ENCODE results near the gene BHLHE23.
"Not testable (repeated sequence)": the region's sequence is repeated elsewhere in the genome, so short reads cannot be mapped to it uniquely, and the experiment has no call there.

The BHLHE23 gene

GRCh38 chr20:63043348-63044203 lies 36.8 kb upstream of the BHLHE23 start:
- Histone ChIP-seq H3K36me3 (ENCODE audit: control insufficient read depth, insufficient read depth, low read length) (no peaks in the 10 kb centered on the region), H3K9me3 (ENCODE audit: control insufficient read depth, low read length) (no peaks in the 10 kb centered on the region), H3K4me3 (ENCODE audit: insufficient read depth, low read depth, low read length) (no peak overlapping the region), H3K4me1 (ENCODE audit: control insufficient read depth, insufficient read depth, low read length) (no peaks in the 10 kb centered on the region), H3K27me3 (ENCODE audit: control insufficient read depth, insufficient read depth, low read length, poor library complexity, severe bottlenecking) (no peaks in the 10 kb centered on the region), H3K27ac (ENCODE audit: insufficient read depth, low read depth, low read length, poor library complexity, severe bottlenecking) (no peak overlapping the region)
- WGBS, 2 experiments: 94 to 95% methylated on average over 64 of the region's 64 CpGs

DNA sequence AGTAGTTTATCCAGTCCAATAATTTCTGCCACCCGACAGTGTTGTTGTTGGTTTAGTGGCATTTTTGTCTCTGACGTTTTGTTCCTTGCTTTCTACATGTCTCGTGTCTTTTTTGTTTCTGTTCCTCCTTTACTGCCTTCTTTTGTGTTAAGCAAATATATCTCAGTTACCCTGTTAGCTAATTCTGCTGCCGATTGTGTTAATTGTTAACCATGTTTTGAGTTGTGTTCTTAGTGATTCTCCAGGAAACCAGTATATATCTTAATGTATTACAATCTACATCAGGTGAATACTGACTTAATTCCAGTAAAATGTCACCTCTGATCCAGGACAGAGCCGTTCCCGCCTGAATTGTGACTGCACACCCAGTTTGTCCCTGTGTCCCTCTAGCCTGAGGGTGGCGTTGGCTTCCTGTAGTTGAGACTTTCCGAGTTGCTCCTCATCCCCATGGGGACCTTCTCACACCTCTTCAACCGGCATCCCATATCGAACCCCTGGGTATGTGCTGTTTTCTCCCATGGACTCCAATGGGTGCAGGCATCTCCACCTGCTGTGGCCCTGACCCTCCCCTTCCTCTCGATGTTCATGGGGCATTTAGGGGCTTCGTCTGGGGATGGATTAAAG lies 35.8 kb upstream of the BHLHE23 start:
- no peak overlapping the region for H3K4me3 ChIP-seq (ENCODE audit: insufficient read depth, low read depth, low read length)
- H3K27ac ChIP-seq (ENCODE audit: insufficient read depth, low read depth, low read length, poor library complexity, severe bottlenecking): no peak overlapping the region
- WGBS, 2 experiments: 85 to 88% methylated on average over 12 of the region's 12 CpGs
- no peaks in the 10 kb centered on the region for H3K9me3 ChIP-seq (ENCODE audit: control insufficient read depth, low read length)
- no peaks in the 10 kb centered on the region for H3K36me3 ChIP-seq (ENCODE audit: control insufficient read depth, insufficient read depth, low read length)
- H3K27me3 ChIP-seq (ENCODE audit: control insufficient read depth, insufficient read depth, low read length, poor library complexity, severe bottlenecking): no peaks in the 10 kb centered on the region
- H3K4me1 ChIP-seq (ENCODE audit: control insufficient read depth, insufficient read depth, low read length): no peaks in the 10 kb centered on the region

- Histone ChIP-seq H3K9me3 (ENCODE audit: control insufficient read depth, low read length) (no peaks in the 10 kb centered on the region), H3K36me3 (ENCODE audit: control insufficient read depth, insufficient read depth, low read length) (no peaks in the 10 kb centered on the region), H3K4me1 (ENCODE audit: control insufficient read depth, insufficient read depth, low read length) (no peaks in the 10 kb centered on the region), H3K4me3 (ENCODE audit: insufficient read depth, low read depth, low read length) (no peak overlapping the region), H3K27ac (ENCODE audit: insufficient read depth, low read depth, low read length, poor library complexity, severe bottlenecking) (no peak overlapping the region), H3K27me3 (ENCODE audit: control insufficient read depth, insufficient read depth, low read length, poor library complexity, severe bottlenecking) (no peaks in the 10 kb centered on the region)
- 84 to 93% methylated on average over 5 to 7 of the region's 7 CpGs for WGBS, 2 experiments
Observed at GRCh38 chr20:63041776-63042175, 35.0 kb upstream of the BHLHE23 start.

DNA sequence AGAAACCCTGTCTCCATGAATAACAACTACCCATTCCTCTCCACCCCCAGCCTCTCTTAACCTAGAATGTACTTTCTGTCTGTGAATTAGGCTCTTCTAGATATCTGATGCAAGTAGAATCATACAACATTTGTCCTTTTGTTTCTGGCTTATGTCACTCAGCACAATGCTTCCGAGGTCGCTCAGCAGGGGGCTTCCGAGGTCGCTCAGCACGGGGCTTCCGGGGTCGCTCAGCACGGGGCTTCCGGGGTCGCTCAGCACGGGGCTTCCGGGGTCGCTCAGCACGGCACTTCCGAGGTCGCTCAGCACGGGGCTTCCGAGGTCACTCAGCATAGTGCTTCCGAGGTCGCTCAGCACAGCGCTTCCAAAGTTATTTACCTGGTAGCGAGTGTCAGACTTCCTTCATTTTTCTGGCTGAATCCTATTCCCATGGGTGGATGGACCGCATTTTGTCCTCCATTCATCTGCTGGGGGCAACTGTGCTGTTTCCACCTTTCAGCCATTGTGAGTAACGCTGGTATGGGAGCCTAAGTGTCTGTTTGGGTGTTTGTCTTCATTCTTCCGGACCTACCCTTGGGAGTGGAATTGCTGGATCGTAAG lies 31.0 kb upstream of the BHLHE23 start:
- WGBS, 2 experiments: 72 to 76% methylated on average over 26 of the region's 26 CpGs
- Histone ChIP-seq H3K27me3 (ENCODE audit: control insufficient read depth, insufficient read depth, low read length, poor library complexity, severe bottlenecking) (peaks cover 15% of the 10 kb centered on the region), H3K9me3 (ENCODE audit: control insufficient read depth, low read length) (no peaks in the 10 kb centered on the region), H3K4me3 (ENCODE audit: insufficient read depth, low read depth, low read length) (no peak overlapping the region), H3K36me3 (ENCODE audit: control insufficient read depth, insufficient read depth, low read length) (no peaks in the 10 kb centered on the region), H3K27ac (ENCODE audit: insufficient read depth, low read depth, low read length, poor library complexity, severe bottlenecking) (no peak overlapping the region), H3K4me1 (ENCODE audit: control insufficient read depth, insufficient read depth, low read length) (peaks cover 16% of the 10 kb centered on the region)

GRCh38 chr20:63036291-63036690 lies 29.5 kb upstream of the BHLHE23 start:
- Histone ChIP-seq H3K36me3 (ENCODE audit: control insufficient read depth, insufficient read depth, low read length) (no peaks in the 10 kb centered on the region), H3K27ac (ENCODE audit: insufficient read depth, low read depth, low read length, poor library complexity, severe bottlenecking) (no peak overlapping the region), H3K4me1 (ENCODE audit: control insufficient read depth, insufficient read depth, low read length) (peaks cover 20% of the 10 kb centered on the region), H3K27me3 (ENCODE audit: control insufficient read depth, insufficient read depth, low read length, poor library complexity, severe bottlenecking) (peaks cover 26% of the 10 kb centered on the region), H3K4me3 (ENCODE audit: insufficient read depth, low read depth, low read length) (no peak overlapping the region), H3K9me3 (ENCODE audit: control insufficient read depth, low read length) (no peaks in the 10 kb centered on the region)
- WGBS, 2 experiments: 69 to 70% methylated on average over 19 of the region's 19 CpGs

GRCh38 chr20:63035603-63036185 lies 28.9 kb upstream of the BHLHE23 start:
- Histone ChIP-seq H3K27me3 (ENCODE audit: control insufficient read depth, insufficient read depth, low read length, poor library complexity, severe bottlenecking) (peaks cover 27% of the 10 kb centered on the region), H3K4me1 (ENCODE audit: control insufficient read depth, insufficient read depth, low read length) (peaks cover 20% of the 10 kb centered on the region), H3K9me3 (ENCODE audit: control insufficient read depth, low read length) (no peaks in the 10 kb centered on the region), H3K27ac (ENCODE audit: insufficient read depth, low read depth, low read length, poor library complexity, severe bottlenecking) (no peak overlapping the region), H3K4me3 (ENCODE audit: insufficient read depth, low read depth, low read length) (no peak overlapping the region), H3K36me3 (ENCODE audit: control insufficient read depth, insufficient read depth, low read length) (no peaks in the 10 kb centered on the region)
- WGBS, 2 experiments: 94 to 95% methylated on average over 23 of the region's 23 CpGs

GRCh38 chr20:63034710-63035602 lies 28.2 kb upstream of the BHLHE23 start:
- H3K27me3 ChIP-seq (ENCODE audit: control insufficient read depth, insufficient read depth, low read length, poor library complexity, severe bottlenecking): peaks cover 34% of the 10 kb centered on the region
- 85% methylated on average over 44 of the region's 44 CpGs for WGBS, 2 experiments
- not testable (repeated sequence) for H3K9me3 ChIP-seq (ENCODE audit: control insufficient read depth, low read length)

DNA sequence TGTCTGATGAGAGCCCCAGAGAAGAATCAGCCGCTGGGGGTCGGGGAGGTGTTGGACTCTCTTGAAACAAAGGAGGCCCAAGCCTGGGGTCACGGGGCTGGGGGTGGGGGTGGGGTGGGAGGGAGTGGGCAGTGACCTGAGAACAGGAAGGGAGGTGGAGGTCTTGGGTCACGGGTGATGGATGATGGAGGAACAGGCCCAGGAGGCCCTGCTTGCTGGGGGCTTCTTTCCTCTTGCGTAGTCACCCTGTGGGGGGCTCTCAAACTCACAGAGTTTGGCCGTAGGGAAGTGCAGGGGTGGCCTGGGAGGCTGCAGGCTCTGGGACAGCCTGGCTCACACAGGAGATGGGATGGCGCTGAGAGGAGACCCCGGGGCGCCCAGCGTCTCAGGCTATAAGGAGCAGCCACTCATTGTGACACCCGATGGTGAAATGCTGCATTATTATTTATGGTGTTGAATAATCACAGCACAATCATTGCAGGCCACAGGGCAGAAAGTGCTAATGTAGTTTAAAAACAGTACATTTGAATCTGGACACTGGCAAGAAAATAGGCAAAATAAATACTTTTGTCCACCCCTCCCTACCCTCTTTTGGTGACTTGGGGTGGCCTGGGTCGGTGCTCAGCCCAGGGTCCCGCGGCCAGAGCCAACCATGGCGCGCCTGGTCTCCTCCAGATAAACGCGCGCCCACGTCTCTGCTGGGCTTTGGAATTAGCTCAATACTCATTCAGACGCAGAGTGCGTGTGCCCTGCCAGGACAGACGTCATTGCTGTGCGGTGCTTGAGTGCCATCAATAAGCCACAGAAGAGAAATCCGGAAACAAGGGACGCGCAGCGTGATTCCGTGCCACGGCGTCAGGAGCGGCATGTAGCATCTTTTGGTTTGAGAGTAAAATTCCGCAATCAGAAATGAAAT lies 27.3 kb upstream of the BHLHE23 start:
- H3K27ac ChIP-seq (ENCODE audit: insufficient read depth, low read depth, low read length, poor library complexity, severe bottlenecking): no peak overlapping the region
- peaks cover 20% of the 10 kb centered on the region for H3K4me1 ChIP-seq (ENCODE audit: control insufficient read depth, insufficient read depth, low read length)
- no peak overlapping the region for H3K4me3 ChIP-seq (ENCODE audit: insufficient read depth, low read depth, low read length)
- H3K9me3 ChIP-seq (ENCODE audit: control insufficient read depth, low read length): no peaks in the 10 kb centered on the region
- H3K27me3 ChIP-seq (ENCODE audit: control insufficient read depth, insufficient read depth, low read length, poor library complexity, severe bottlenecking): peaks cover 34% of the 10 kb centered on the region
- 81 to 82% methylated on average over 30 to 31 of the region's 33 CpGs for WGBS, 2 experiments
- H3K36me3 ChIP-seq (ENCODE audit: control insufficient read depth, insufficient read depth, low read length): no peaks in the 10 kb centered on the region

More at GRCh38 chr20:63034710-63035602, 28.2 kb upstream of the BHLHE23 start:
- H3K4me3 ChIP-seq (ENCODE audit: insufficient read depth, low read depth, low read length); H3K27ac ChIP-seq (ENCODE audit: insufficient read depth, low read depth, low read length, poor library complexity, severe bottlenecking); H3K36me3 ChIP-seq (ENCODE audit: control insufficient read depth, insufficient read depth, low read length): not testable (repeated sequence)
- peaks cover 20% of the 10 kb centered on the region for H3K4me1 ChIP-seq (ENCODE audit: control insufficient read depth, insufficient read depth, low read length)
